Progenitor cell of endocrine pancreas (in vitro differentiated cells): ENCODE results near the gene SPINT2. TPM values are rescaled to one million over a fixed set of nuclear protein-coding genes. Genes with fewer than 3 reads are reported as not detected.
"Not testable (repeated sequence)": the region's sequence is repeated elsewhere in the genome, so short reads cannot be mapped to it uniquely, and the experiment has no call there.

ENCODE experiments used
- DNase-seq: peaks from one replicate; pipeline ENCODE4 v3.0.0; 2021; ENCODE audit warnings: low spot score; ENCODE audit not compliant: unreplicated experiment
- H3K27ac Mint-ChIP-seq: 2 replicates; pipeline ENCODE4 v1.8.0; 2021; ENCODE audit warnings: mild to moderate bottlenecking, moderate library complexity, mixed read lengths
- H3K27me3 Mint-ChIP-seq: 2 replicates; pipeline ENCODE4 v1.8.0; 2021; ENCODE audit warnings: mixed read lengths
- H3K36me3 Mint-ChIP-seq: 2 replicates; pipeline ENCODE4 v1.8.0; 2022; ENCODE audit warnings: mixed read lengths; ENCODE audit not compliant: insufficient read depth
- H3K4me1 Mint-ChIP-seq: 2 replicates; pipeline ENCODE4 v1.8.0; 2021; ENCODE audit warnings: low read depth, mixed read lengths
- H3K4me3 Mint-ChIP-seq: 2 replicates; pipeline ENCODE4 v1.8.0; 2021; ENCODE audit warnings: low read depth, mild to moderate bottlenecking, moderate library complexity, mixed read lengths
- H3K9me3 Mint-ChIP-seq: 2 replicates; pipeline ENCODE4 v1.8.0; 2021; ENCODE audit warnings: low read depth, mixed read lengths
- CTCF ChIP-seq: fragments of 200-600 bp; sonication (generic); IDR thresholded peaks from one replicate; pipeline ENCODE4 v1.5.0; 2021; ENCODE audit warnings: antibody characterized with exemption, mild to moderate bottlenecking; ENCODE audit not compliant: unreplicated experiment
- total RNA-seq: library from RNA; stranded (reverse); gene quantifications from 2 replicates; pipeline ENCODE4 v1.2.1, GENCODE V29; 2021

Gene SPINT2
- total RNA-seq, 1 donor from 2014 or later = 519 TPM

GRCh38 chr19:38227287-38228004 is 36.9 kb upstream of the SPINT2 start:
- DNase-seq = no peak
- peaks cover 17% of the 10 kb centered on the region for H3K4me1 Mint-ChIP-seq
- peaks cover 54% of the 10 kb centered on the region for H3K27me3 Mint-ChIP-seq
- H3K4me3 Mint-ChIP-seq = no peak overlapping the region
- H3K27ac Mint-ChIP-seq = no peak overlapping the region
- TF ChIP-seq CTCF = no peak
- H3K36me3 Mint-ChIP-seq = no peaks in the 10 kb centered on the region
- no peaks in the 10 kb centered on the region for H3K9me3 Mint-ChIP-seq

- peaks cover 53% of the 10 kb centered on the region for H3K27me3 Mint-ChIP-seq
- no peak for TF ChIP-seq CTCF
- H3K36me3 Mint-ChIP-seq = no peaks in the 10 kb centered on the region
- no peaks in the 10 kb centered on the region for H3K9me3 Mint-ChIP-seq
- no peak for DNase-seq
- no peak overlapping the region for H3K4me3 Mint-ChIP-seq
- no peak overlapping the region for H3K27ac Mint-ChIP-seq
- peaks cover 16% of the 10 kb centered on the region for H3K4me1 Mint-ChIP-seq
These were observed 36.4 kb upstream of the SPINT2 start for GRCh38 chr19:38228005-38228377.

GRCh38 chr19:38228491-38229439 is 35.6 kb upstream of the SPINT2 start:
- H3K36me3 Mint-ChIP-seq = no peaks in the 10 kb centered on the region
- peak overlapping the region; percentile 64 for H3K4me3 Mint-ChIP-seq
- peaks cover 49% of the 10 kb centered on the region for H3K27me3 Mint-ChIP-seq
- no peak for DNase-seq
- H3K27ac Mint-ChIP-seq = no peak overlapping the region
- no peak for TF ChIP-seq CTCF
- peaks cover 12% of the 10 kb centered on the region for H3K4me1 Mint-ChIP-seq
- no peaks in the 10 kb centered on the region for H3K9me3 Mint-ChIP-seq

- Mint-ChIP-seq H3K36me3 (no peaks in the 10 kb centered on the region), H3K4me3 (peak overlapping the region; percentile 50), H3K9me3 (no peaks in the 10 kb centered on the region), H3K27ac (no peak overlapping the region), H3K27me3 (peaks cover 50% of the 10 kb centered on the region), H3K4me1 (peaks cover 10% of the 10 kb centered on the region)
- DNase-seq = peak; percentile 55
- TF ChIP-seq CTCF = peak; percentile 7
These were observed 34.7 kb upstream of the SPINT2 start for GRCh38 chr19:38229585-38230073.

GRCh38 chr19:38230506-38231133 is 33.8 kb upstream of the SPINT2 start:
- peaks cover 48% of the 10 kb centered on the region for H3K27me3 Mint-ChIP-seq
- H3K27ac Mint-ChIP-seq, DNase-seq, H3K9me3 Mint-ChIP-seq, H3K4me1 Mint-ChIP-seq, H3K36me3 Mint-ChIP-seq, H3K4me3 Mint-ChIP-seq: not testable (repeated sequence)
